CD4-positive, alpha-beta T cell treated with Interferon alpha-2 for 1 hour (primary cell): ENCODE data around the gene SKA1.

Experiments
- DNase-seq, 2 donors: peaks; one replicate each; pipeline ENCODE4 v3.0.0-alpha.2; 2020 to 2022

The SKA1 gene

DNA sequence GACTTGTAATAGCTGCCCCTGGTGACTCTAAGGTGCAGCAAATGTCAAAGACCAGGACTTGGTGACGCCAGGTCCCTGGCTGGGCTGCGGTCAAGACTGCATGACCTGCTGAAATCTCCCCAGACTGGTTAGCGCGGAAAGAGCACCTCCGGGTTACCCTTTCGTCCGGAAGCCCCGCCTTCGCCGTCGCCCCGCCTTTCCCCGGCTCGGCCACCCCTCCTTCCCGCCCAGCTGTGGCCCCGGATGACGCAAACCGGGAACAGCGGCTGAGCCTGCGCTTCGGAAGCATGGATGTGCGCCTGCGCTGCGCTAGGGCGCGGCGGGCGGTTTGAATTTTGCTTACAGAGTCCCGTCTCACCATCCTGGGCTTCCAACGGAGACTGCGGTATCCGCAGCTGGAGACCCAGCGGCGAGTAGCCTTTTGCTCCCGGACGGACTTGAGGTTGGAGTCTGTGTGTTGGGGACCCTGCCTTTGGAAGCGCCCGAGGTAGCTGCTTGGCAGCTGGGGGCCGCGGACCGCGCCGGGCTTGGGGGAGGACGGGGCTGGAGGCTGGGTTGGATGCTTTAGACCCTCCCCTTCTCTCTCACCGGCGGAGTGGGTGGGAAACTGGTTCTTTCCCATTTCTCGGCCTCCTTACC lies at the start of gene SKA1:
TSS of gene SKA1 (plus strand) at position 294 of the 639 bp plus-strand sequence. CDS start 785 bp downstream, outside the sequence.
- peak; percentile 93 to 94 for DNase-seq

GRCh38 chr18:50327983-50328382 lies 46.9 kb upstream of the SKA1 start:
- DNase-seq: no peak

GRCh38 chr18:50330176-50330575 lies 44.7 kb upstream of the SKA1 start:
- no peak for DNase-seq

DNA sequence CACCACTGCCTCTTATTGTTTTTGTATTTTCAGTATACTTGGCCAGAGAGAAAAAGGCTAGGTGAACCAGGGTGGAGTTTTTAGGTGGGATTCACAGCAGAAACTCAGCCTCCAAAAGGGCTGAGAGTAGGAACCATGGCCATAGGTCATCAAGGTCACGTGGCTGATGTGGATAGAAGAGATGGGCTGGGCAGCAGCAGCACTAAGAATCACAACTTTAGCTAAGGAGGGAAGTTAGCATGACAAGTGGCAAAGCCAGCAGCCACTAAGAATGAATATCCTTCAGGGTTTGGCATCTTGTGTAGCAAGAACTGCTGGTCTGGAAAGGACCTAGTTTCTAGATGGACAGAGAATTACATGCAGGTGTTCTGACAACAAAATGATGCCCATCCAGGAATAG lies 43.2 kb upstream of the SKA1 start:
- no peak for DNase-seq

DNA sequence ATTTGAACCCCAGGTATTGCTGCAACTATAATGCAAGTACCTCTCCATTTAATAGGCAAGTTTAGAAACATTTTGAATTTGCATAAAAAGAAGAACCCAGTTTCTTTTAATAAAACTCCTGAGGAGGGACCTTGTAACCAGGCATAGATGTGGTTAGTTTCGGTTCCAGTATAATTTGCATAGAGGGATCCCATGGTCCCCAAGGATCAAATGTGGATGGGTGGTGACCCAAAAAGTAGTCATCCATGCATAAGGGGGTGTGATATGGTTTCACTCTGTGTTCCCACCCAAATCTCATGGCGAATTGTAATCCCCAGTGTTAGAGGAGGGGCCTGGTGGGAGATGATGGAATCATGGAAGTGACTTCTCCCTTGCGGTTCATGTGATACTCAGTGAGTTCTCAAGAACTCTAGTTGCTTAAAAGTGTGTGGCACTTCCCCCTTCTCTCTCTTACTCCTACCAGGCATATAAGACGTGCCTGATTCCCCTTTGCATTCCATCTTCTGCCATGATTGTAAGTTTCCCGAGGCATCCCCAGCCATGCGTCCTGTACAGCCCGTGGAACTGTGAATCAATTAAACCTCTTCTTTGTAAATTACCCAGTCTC lies 40.2 kb upstream of the SKA1 start:
- peak in 1 of 2 donors; percentile 9 for DNase-seq

DNA sequence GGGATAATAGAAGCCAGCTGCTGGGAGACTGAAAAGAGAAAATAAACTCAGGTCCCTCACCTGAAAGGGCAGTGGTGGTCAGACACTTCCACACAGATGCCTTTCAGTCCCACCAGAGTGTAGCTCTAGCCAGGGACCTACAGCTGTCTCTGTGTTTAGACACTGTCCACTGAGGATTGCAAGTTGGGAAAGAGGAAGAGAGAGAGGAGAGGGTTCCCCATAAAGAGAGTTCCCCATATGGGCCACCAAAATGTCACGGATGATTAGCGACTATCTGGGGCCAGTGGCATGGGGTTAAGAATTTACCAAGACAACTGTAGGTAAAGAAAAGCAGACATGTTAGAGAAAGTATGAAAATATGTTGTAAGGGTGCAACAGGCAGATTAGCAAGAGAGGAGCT lies 36.7 kb upstream of the SKA1 start:
- no peak for DNase-seq

DNA sequence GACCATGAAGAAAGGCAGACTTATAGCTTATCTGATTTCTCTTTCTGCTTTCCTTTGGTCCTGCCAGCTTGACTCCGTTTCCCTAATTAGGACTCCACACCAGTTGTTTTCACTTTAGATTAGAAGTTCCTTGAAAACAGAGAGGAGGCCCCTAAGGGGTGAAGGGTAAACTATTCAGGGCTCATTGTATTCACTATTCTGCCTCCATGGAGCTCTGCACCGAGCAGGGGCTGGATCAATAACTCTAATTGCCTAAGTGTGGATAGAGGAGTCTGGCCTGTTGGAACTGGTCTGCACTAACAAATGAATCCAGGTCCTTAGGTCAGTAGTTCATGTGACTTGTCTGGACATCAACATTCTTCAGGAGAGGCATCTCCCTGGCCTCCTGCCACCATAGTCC lies 36.1 kb upstream of the SKA1 start:
- DNase-seq: no peak

GRCh38 chr18:50340078-50340477 lies 34.8 kb upstream of the SKA1 start:
- DNase-seq: no peak

DNA sequence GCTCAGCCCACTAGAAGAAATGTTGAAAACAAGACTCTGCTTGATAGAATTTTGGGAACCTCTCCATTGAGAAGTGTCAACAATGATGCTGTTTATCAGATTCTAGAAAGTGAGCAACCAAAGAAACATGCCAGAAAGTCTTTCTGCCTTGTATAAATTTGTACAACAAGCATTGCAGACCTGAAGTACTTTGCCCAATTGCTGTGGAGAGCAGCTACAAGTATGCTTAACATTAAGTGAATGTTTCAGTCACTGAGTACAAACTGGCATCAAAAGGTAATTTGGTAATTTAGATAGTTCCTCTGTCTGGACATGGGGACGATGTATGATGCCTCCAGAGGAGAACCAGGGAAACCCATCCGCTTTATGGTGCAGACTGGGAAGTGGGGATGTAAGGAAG lies 33.4 kb upstream of the SKA1 start:
- no peak for DNase-seq

GRCh38 chr18:50350699-50351098 lies 24.1 kb upstream of the SKA1 start:
- no peak for DNase-seq

DNA sequence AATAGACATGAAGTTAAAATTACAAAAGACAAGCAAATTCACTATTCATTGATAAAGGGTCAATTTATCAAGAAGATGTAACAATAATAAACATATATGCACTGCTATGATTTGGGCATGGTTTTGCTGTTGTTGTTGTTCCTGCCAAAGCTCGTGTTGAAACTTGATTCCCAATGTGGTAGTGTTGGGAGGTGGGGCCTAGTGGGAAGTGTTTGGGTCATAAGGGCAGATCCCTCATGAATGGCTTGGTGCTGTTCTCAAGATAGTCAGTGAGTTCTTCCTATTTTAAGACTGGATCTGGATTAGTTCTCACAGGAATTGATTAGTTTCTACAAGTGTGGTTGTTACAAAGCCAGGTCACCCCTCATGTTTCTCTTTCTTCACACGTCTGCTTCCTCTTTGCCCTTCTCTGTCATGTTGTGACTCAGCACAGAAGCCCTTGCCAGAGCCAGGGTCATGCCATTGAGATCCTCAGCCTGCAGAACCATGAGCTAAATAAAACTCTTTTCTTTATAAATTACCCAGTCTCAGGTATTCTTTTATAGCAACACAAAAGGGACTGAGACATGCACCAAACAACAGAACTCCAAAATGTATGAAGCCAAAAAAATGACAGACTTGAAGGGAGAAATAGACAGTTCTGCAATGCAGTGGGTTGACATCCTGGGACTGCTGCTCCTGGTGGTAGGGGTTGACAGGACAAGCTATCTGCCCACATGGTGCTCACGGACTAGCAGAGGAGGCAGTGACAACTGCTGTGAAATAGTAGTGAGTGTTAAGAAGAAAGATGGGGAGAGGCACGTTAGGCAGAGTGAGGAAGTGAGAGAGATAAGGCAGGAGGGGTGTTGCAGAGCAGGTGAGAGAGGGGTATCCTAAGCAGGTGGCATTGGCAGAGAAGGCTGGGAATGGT lies 18.6 kb upstream of the SKA1 start:
- DNase-seq: peak in 1 of 2 donors; percentile 18

- DNase-seq: no peak
Measured at GRCh38 chr18:50358844-50359243, 16.0 kb upstream of the SKA1 start.

DNA sequence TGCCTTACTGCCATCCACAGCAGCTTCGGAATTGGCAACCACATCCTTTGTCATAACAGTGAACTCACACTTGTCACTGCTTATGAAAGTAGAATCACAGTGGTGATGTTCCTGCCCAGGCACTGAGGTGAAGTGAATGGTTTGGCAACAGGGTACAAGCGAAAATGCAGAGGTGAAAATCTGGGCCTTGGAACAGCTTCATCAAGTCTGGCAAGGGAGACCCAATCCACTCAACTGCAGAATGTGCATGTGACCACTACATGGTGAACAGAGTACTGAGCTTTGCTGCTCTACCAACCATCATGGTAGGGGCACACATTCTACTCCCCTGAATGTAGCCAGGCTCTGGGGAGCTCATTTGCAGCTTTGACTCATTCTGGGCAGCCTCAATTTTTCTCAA lies 15.0 kb upstream of the SKA1 start:
- DNase-seq: no peak

GRCh38 chr18:50360611-50361010 lies 14.2 kb upstream of the SKA1 start:
- no peak for DNase-seq

GRCh38 chr18:50369672-50370071 lies 5.2 kb upstream of the SKA1 start:
- DNase-seq: no peak

GRCh38 chr18:50372743-50373142 lies 2.1 kb upstream of the SKA1 start:
- DNase-seq: no peak

DNA sequence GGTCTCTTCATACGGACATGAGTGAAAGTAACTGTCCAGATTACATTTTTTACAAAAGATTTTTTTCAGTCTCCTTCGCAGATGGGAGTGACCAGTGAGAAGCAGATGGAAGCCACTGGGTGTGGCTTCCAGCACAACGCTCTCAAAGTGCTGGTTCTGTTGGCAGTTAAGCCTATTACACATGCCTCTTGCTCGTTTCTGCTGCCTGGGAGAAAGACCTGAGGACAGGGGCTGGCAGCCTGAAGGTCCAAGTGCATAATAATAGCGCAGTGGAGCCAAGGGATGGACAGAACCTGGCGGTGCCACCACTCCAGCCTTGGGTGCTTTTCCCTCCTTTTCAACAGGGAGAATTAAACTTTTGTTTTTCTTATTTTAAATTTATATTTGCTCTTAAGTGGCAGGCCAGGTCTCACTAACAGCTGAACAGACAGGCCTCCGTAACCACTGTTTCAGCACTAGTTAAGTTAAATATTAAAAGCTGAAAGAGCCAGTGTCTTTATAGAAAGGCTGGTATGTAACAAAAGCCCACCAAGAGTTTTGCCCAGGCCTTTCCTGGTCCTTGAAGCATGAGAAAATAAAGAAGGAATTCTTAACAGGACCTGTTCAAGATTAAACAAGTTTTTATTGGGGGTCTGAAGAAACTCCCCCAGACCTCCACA lies 1.2 kb upstream of the SKA1 start:
- DNase-seq: no peak

DNA sequence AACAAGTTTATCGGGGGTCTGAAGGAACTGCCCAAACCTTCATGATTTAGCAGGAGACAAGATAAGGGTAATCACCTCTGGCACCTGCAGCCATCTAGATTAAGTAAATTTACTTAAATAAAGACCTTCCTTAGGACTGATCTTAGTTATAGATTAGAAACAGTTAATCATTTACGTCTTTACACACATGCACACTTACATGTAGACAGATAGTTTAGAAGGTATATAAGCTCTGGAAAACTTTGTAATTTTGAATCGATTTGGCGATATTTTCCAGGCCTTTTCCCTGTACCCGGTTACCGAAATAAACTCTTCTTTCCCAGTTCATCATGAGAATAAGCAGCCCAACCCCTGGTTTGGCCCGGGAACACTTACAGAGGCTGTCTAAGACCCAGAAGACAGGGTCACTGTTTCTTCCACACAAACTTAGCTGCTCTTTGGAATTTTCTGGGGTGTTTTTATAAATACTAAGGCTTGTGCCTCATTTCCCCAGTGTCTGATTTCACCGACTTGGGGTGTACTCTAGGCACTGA lies 560 bp upstream of the SKA1 start:
- DNase-seq: no peak

DNA sequence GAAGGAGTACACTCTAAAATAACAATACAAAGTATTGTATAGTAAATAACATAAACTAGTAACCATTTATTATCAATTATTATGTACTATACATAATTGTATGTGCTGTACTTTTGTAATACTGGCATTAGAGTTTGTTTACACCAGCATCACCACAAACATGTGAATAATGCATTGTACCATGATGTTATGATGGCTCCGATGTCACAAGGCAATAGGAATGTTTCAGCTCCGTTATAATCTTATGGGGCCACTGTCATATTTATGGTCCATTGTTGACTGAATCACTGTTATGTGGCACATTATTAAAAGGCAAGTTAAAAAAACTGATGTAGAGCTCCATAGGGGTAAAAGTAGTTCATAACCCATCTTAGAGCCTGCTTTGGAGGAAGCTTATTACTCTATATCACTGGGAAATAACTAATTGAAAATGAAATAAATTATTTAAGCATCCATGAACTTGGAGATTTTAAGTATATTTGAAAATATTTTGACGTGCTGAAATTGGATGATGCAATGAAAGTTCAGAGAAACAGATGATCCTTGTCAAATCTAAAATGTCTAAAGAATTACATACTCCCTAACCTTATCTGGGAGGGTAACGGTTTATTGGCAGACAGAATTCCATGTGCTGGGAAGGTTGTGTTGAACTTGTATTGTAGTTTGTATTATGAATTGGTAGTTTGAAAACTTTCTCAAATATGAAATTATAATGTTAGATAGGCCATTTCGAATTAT lies 2.4 kb downstream of the SKA1 start:
- DNase-seq: no peak

- DNase-seq: no peak
Measured at GRCh38 chr18:50388988-50389387, 14.1 kb downstream of the SKA1 start.

- no peak for DNase-seq
Measured at GRCh38 chr18:50393802-50394201, 19.0 kb downstream of the SKA1 start.

GRCh38 chr18:50395093-50395492 lies 20.2 kb downstream of the SKA1 start:
- DNase-seq: no peak
